WTC11 (cell line): ENCODE data around the gene YWHAQ. TPM values are rescaled to one million over a fixed set of nuclear protein-coding genes. Genes with fewer than 3 reads are reported as not detected.

Source experiments
- ATAC-seq: fragments of 200-7000 bp; cut with Tn5 transposase; 2 replicates; pipeline ENCODE4 v1.10.0; 2021; ENCODE audit warnings: mild to moderate bottlenecking, moderate library complexity
- CTCF ChIA-PET: fragments of 300-600 bp; sonication (Branson Sonifier 250); formaldehyde crosslinking; loops from one replicate; lab custom pipeline; 2021; ENCODE audit warnings: antibody characterized with exemption; lab: Charles Lee
- POLR2A ChIA-PET: fragments of 350-600 bp; sonication (Branson Sonifier 250); formaldehyde crosslinking; loops from one replicate; lab custom pipeline; 2021; ENCODE audit warnings: antibody characterized with exemption; lab: Charles Lee
- DNase-seq: peaks from one replicate; pipeline ENCODE4 v3.0.0; 2021; ENCODE audit warnings: low spot score
- H3K27ac Mint-ChIP-seq: 2 replicates; pipeline ENCODE4 v1.8.0; 2021; ENCODE audit warnings: mixed read lengths
- H3K27me3 Mint-ChIP-seq: 2 replicates; pipeline ENCODE4 v1.8.0; 2021; ENCODE audit warnings: low read depth, mild to moderate bottlenecking, moderate library complexity, mixed read lengths
- H3K36me3 Mint-ChIP-seq: 2 replicates; pipeline ENCODE4 v1.8.0; 2021; ENCODE audit warnings: mixed read lengths
- H3K4me1 Mint-ChIP-seq: 2 replicates; pipeline ENCODE4 v1.8.0; 2022; ENCODE audit warnings: mixed read lengths
- H3K4me3 Mint-ChIP-seq: 2 replicates; pipeline ENCODE4 v1.8.0; 2021; ENCODE audit warnings: mild to moderate bottlenecking, moderate library complexity, mixed read lengths
- H3K9me3 Mint-ChIP-seq: 2 replicates; pipeline ENCODE4 v1.8.0; 2021; ENCODE audit warnings: mixed read lengths
- ELF4 ChIP-seq: sonication (generic); formaldehyde crosslinking; IDR thresholded peaks from 2 replicates; pipeline ENCODE4 v1.8.1; 2022; ENCODE audit warnings: low read depth, mild to moderate bottlenecking, moderate library complexity, missing genetic modification reagents
- EMX1 ChIP-seq: fragments of 250-450 bp; sonication (Bioruptor Pico); IDR thresholded peaks from 2 replicates; pipeline ENCODE4 v1.8.0; 2021; ENCODE audit warnings: mild to moderate bottlenecking
- FOXJ3 ChIP-seq: sonication (generic); formaldehyde crosslinking; IDR thresholded peaks from 2 replicates; pipeline ENCODE4 v1.9.0; 2021; ENCODE audit warnings: missing genetic modification reagents, mild to moderate bottlenecking, borderline replicate concordance
- GTF2I ChIP-seq: fragments of 250-450 bp; sonication (Bioruptor Pico); conservative IDR thresholded peaks from 2 replicates; pipeline ENCODE4 v1.4.0; 2021; ENCODE audit warnings: mild to moderate bottlenecking
- MXD4 ChIP-seq: fragments of 250-450 bp; sonication (Bioruptor Pico); IDR thresholded peaks from 2 replicates; pipeline ENCODE4 v1.8.0; 2021; ENCODE audit warnings: mild to moderate bottlenecking, moderate library complexity, borderline replicate concordance
- NFATC4 ChIP-seq: fragments of 250-450 bp; sonication (Bioruptor Pico); IDR thresholded peaks from 2 replicates; pipeline ENCODE4 v1.9.0; 2021; ENCODE audit warnings: mild to moderate bottlenecking
- OVOL2 ChIP-seq: fragments of 250-450 bp; sonication (Bioruptor Pico); IDR thresholded peaks from 2 replicates; pipeline ENCODE4 v1.9.0; 2021; ENCODE audit warnings: mild to moderate bottlenecking, borderline replicate concordance
- PRRX2 ChIP-seq: fragments of 250-450 bp; sonication (Bioruptor Pico); IDR thresholded peaks from 2 replicates; pipeline ENCODE4 v1.8.0; 2021; ENCODE audit warnings: mild to moderate bottlenecking
- TEAD4 ChIP-seq: sonication (generic); formaldehyde crosslinking; IDR thresholded peaks from 2 replicates; pipeline ENCODE4 v1.8.0; 2022; ENCODE audit warnings: mild to moderate bottlenecking, missing genetic modification reagents
- ZNF121 ChIP-seq: sonication (generic); formaldehyde crosslinking; IDR thresholded peaks from 2 replicates; pipeline ENCODE4 v1.8.0; 2023; ENCODE audit warnings: missing genetic modification reagents
- ZNF232 ChIP-seq: sonication (generic); formaldehyde crosslinking; IDR thresholded peaks from 2 replicates; pipeline ENCODE4 v1.8.0; 2022; ENCODE audit warnings: mild to moderate bottlenecking, missing genetic modification reagents
- ZNF263 ChIP-seq: sonication (generic); formaldehyde crosslinking; IDR thresholded peaks from 2 replicates; pipeline ENCODE4 v1.8.1; 2022; ENCODE audit warnings: low read depth, mild to moderate bottlenecking, moderate library complexity, missing genetic modification reagents
- total RNA-seq: library from RNA; stranded (reverse); gene quantifications from 3 replicates; pipeline ENCODE4 v1.2.3, GENCODE V29; 2021
- TF ChIP-seq, protein P1 (sequence below): sonication (generic); formaldehyde crosslinking; IDR thresholded peaks from 2 replicates; pipeline ENCODE4 v1.8.1; 2023; ENCODE audit warnings: mild to moderate bottlenecking, missing genetic modification reagents, moderate library complexity
- TF ChIP-seq, protein P2 (sequence below): sonication (generic); formaldehyde crosslinking; conservative IDR thresholded peaks from 2 replicates; pipeline ENCODE4 v1.8.1; 2022; ENCODE audit warnings: mild to moderate bottlenecking, missing genetic modification reagents
- TF ChIP-seq, protein P3 (sequence below): sonication (generic); formaldehyde crosslinking; IDR thresholded peaks from 2 replicates; pipeline ENCODE4 v1.8.0; 2022; ENCODE audit warnings: mild to moderate bottlenecking, missing genetic modification reagents
- TF ChIP-seq, protein P4 (sequence below): fragments of 250-450 bp; sonication (Bioruptor Pico); IDR thresholded peaks from 2 replicates; pipeline ENCODE4 v1.9.0; 2021; ENCODE audit warnings: moderate library complexity, mild to moderate bottlenecking, inconsistent platforms, borderline replicate concordance
- TF ChIP-seq, protein P5 (sequence below): fragments of 250-450 bp; sonication (Bioruptor Pico); conservative IDR thresholded peaks from 2 replicates; pipeline ENCODE4 v1.9.0; 2021; ENCODE audit warnings: mild to moderate bottlenecking

Gene YWHAQ
- total RNA-seq, 1 experiment from 2014 or later: 395 TPM

DNA sequence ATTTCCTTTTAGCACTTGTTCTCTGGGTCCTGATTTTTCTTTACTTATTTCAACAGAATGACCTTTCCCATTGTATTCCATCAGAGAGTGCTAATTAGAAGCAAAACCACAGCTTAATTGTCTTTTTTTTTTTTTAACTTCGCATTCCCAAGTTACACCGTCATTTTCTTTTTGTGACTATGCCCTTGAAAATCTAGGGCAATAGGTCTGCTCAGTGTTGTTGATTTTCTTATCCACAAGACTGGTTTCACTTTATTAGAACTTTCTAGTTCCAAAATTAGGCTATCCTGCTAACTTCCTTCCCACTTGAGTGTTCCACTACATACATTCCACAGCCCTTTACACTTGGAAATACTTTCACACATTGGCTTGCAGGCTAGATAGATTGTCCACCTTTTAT lies 56.5 kb downstream of the YWHAQ start:
- Mint-ChIP-seq H3K4me3 (no peak overlapping the region), H3K9me3 (no peaks in the 10 kb centered on the region), H3K27me3 (no peaks in the 10 kb centered on the region), H3K4me1 (no peaks in the 10 kb centered on the region), H3K36me3 (no peaks in the 10 kb centered on the region), H3K27ac (peak overlapping the region; percentile 76; the same call in 1 of the 2 replicates)
- no peak for DNase-seq
- no peak for ATAC-seq
- TF ChIP-seq NFATC4: no peak
- TF ChIP-seq FOXJ3: no peak
- TF ChIP-seq EMX1 (CRISPR knock-in tag): no peak
- TF ChIP-seq, protein P1, sequence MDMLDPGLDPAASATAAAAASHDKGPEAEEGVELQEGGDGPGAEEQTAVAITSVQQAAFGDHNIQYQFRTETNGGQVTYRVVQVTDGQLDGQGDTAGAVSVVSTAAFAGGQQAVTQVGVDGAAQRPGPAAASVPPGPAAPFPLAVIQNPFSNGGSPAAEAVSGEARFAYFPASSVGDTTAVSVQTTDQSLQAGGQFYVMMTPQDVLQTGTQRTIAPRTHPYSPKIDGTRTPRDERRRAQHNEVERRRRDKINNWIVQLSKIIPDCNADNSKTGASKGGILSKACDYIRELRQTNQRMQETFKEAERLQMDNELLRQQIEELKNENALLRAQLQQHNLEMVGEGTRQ (CRISPR knock-in tag): no peak
- CTCF ChIA-PET: interaction anchor here (0.6 to 1.3 kb wide), 3 partner anchors 19 to 1051 kb away, joined by 3 to 9 read pairs (median 4); partner anchors contain the start of gene ADAM17
- POLR2A ChIA-PET: no interaction called here

DNA sequence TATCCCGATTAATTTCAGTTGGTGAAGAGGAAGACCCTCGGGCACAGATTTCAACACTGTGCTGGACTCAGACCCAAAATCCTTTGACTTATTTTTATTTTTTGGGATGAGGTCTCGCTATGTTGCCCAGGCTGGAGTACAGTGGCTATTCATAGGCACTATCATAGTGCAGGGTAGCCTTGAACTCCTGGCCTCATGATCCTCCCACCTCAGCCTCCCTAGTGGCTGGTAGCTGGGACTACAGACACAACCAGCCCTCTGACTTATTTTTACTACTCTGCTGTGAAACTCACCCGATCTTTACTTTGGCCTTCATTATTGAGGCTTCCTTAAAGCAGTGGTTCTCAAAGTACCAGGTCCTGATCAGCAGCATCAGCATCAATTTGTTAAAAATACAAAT lies 57.0 kb downstream of the YWHAQ start:
- peak; percentile 76 for ATAC-seq
- CTCF ChIA-PET: interaction anchor here (0.6 to 1.3 kb wide), 2 partner anchors 18 to 99 kb away, joined by 4 to 9 read pairs; partner anchors contain the start of gene ADAM17

DNA sequence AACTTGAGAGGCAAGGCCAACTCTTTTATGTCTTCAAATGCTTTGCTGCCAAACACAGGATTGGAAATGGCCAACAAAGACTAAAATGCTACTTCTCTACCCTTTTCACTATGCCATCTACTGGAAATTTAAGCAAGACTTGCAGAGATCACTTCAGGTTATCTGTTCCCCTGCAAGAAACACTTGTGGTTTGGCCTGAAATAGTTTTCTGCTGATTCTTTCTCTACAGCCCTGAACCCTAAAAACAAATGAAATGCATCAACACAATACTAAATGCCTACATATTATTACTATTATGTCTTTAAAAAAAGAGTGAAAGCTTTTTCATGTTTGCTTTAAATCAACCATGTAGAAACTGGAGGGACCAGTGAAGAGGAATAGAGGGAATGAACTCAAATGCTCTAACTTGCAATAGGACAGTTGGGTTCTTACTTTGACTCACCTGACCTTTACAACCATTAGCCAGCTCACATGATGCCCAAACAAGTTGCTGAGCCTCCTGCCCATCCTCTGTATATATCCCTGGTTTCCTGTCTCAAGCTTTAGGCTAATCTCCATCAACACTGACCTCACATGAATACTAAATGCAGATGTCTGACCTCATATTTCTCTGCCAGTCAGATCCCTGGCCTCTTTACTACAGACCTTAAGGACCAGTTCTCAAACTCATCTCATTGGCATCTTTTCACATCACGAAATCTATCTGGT lies 57.6 kb downstream of the YWHAQ start:
- TF ChIP-seq, protein P2, sequence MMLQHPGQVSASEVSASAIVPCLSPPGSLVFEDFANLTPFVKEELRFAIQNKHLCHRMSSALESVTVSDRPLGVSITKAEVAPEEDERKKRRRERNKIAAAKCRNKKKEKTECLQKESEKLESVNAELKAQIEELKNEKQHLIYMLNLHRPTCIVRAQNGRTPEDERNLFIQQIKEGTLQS (CRISPR knock-in tag): no peak
- TF ChIP-seq MXD4 (CRISPR knock-in tag): no peak
- TF ChIP-seq ELF4: no peak
- TF ChIP-seq, protein P3, sequence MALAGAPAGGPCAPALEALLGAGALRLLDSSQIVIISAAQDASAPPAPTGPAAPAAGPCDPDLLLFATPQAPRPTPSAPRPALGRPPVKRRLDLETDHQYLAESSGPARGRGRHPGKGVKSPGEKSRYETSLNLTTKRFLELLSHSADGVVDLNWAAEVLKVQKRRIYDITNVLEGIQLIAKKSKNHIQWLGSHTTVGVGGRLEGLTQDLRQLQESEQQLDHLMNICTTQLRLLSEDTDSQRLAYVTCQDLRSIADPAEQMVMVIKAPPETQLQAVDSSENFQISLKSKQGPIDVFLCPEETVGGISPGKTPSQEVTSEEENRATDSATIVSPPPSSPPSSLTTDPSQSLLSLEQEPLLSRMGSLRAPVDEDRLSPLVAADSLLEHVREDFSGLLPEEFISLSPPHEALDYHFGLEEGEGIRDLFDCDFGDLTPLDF (CRISPR knock-in tag): no peak
- no peak for TF ChIP-seq GTF2I
- TF ChIP-seq, protein P4, sequence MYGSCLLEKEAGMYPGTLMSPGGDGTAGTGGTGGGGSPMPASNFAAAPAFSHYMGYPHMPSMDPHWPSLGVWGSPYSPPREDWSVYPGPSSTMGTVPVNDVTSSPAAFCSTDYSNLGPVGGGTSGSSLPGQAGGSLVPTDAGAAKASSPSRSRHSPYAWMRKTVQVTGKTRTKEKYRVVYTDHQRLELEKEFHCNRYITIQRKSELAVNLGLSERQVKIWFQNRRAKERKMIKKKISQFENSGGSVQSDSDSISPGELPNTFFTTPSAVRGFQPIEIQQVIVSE (CRISPR knock-in tag): no peak
- no peak for TF ChIP-seq TEAD4
- TF ChIP-seq, protein P5, sequence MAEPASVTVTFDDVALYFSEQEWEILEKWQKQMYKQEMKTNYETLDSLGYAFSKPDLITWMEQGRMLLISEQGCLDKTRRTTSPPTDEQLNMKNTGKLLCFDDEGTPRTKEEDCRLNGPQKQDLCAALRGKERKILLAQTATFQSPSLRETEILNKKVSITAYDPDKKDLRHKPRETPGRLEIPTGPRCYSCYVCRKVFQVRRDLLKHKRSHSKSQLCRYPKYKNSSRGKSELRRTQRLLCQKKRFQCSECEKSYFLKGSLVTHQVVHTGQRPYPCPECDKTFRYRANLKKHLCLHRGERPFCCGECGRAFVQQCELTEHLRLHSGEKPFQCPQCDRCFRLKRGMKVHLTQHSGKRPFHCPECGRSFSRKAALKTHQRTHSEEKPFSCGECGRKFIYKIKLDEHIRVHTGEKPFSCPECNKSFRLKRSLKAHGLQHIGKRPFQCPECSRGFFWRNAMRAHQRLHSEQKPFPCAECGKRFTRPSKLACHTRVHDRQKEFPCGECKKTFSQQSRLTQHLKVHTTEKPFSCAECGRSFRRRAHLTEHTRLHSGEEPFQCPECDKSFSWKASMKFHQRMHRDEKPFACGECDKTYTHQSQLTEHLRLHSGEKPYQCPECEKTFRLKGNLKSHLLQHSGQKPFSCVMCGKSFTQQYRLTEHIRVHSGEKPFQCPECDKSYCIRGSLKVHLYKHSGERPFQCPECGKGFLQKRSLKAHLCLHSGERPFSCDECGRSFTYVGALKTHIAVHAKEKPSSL (CRISPR knock-in tag): no peak
- no peak for TF ChIP-seq ZNF263
- no peak for TF ChIP-seq ZNF232 (CRISPR knock-in tag)
- TF ChIP-seq OVOL2: no peak
- Mint-ChIP-seq H3K36me3 (no peaks in the 10 kb centered on the region), H3K4me1 (no peaks in the 10 kb centered on the region), H3K27me3 (no peaks in the 10 kb centered on the region), H3K9me3 (no peaks in the 10 kb centered on the region), H3K4me3 (no peak overlapping the region), H3K27ac (no peak overlapping the region)
- ChIA-PET POLR2A (no interaction called here), CTCF (interaction anchor here (1.3 kb wide), 1 partner anchor 18 kb away, joined by 9 read pairs; the partner anchor contains the start of gene ADAM17)
- no peak for ATAC-seq
- no peak for DNase-seq

More for the DNA sequence above, 57.0 kb downstream of the YWHAQ start:
- no peaks in the 10 kb centered on the region for H3K4me1 Mint-ChIP-seq
- no peak overlapping the region for H3K27ac Mint-ChIP-seq
- TF ChIP-seq PRRX2 (CRISPR knock-in tag) (no peak), ZNF121 (CRISPR knock-in tag) (0 out of 2 replicates have a peak, but pooled peaks have one; percentile 28)
- TF ChIP-seq, all 79 proteins: peak for 1
- Mint-ChIP-seq H3K36me3 (no peaks in the 10 kb centered on the region), H3K4me3 (no peak overlapping the region), H3K9me3 (no peaks in the 10 kb centered on the region), H3K27me3 (no peaks in the 10 kb centered on the region)
- no peak for DNase-seq
- POLR2A ChIA-PET: no interaction called here
